GM19452 (cell line): ENCODE measurements around the gene VOPP1.
"Not testable (repeated sequence)": the region's sequence is repeated elsewhere in the genome, so short reads cannot be mapped to it uniquely, and the experiment has no call there.

ENCODE experiments used
- ATAC-seq: cut with Tn5 transposase; IDR thresholded peaks from one replicate; pipeline ENCODE4 v1.9.1; 2021; ENCODE audit not compliant: unreplicated experiment

The VOPP1 gene

GRCh38 chr7:55471594-55471993 is 100.7 kb downstream of the VOPP1 start:
- not testable (repeated sequence) for ATAC-seq

GRCh38 chr7:55470261-55470660 is 102.0 kb downstream of the VOPP1 start:
- ATAC-seq = no peak

- ATAC-seq = no peak
These were observed 102.6 kb downstream of the VOPP1 start for GRCh38 chr7:55469721-55470120.

GRCh38 chr7:55469271-55469681 is 103.0 kb downstream of the VOPP1 start:
- no peak for ATAC-seq

GRCh38 chr7:55468495-55468894 is 103.8 kb downstream of the VOPP1 start:
- no peak for ATAC-seq

GRCh38 chr7:55467047-55467593 is 105.2 kb downstream of the VOPP1 start:
- no peak for ATAC-seq

GRCh38 chr7:55465691-55466090 is 106.6 kb downstream of the VOPP1 start:
- no peak for ATAC-seq

- no peak for ATAC-seq
These were observed 107.9 kb downstream of the VOPP1 start for GRCh38 chr7:55464422-55464821.

- ATAC-seq = no peak
These were observed 108.5 kb downstream of the VOPP1 start for GRCh38 chr7:55463686-55464262.

GRCh38 chr7:55458351-55458750 is 114.0 kb downstream of the VOPP1 start:
- no peak for ATAC-seq

GRCh38 chr7:55457801-55458200 is 114.5 kb downstream of the VOPP1 start:
- ATAC-seq = no peak

GRCh38 chr7:55452971-55453370 is 119.3 kb downstream of the VOPP1 start:
- ATAC-seq = no peak

- no peak for ATAC-seq
These were observed 122.2 kb downstream of the VOPP1 start for GRCh38 chr7:55449992-55450535.

GRCh38 chr7:55449205-55449991 is 122.9 kb downstream of the VOPP1 start:
- ATAC-seq = no peak

GRCh38 chr7:55448526-55448925 is 123.8 kb downstream of the VOPP1 start:
- no peak for ATAC-seq

GRCh38 chr7:55444786-55445185 is 127.5 kb downstream of the VOPP1 start:
- ATAC-seq = no peak

- ATAC-seq = no peak
These were observed 130.4 kb downstream of the VOPP1 start for GRCh38 chr7:55441774-55442522.

GRCh38 chr7:55441002-55441401 is 131.3 kb downstream of the VOPP1 start:
- no peak for ATAC-seq

GRCh38 chr7:55440040-55440690 is 132.1 kb downstream of the VOPP1 start:
- ATAC-seq = no peak

GRCh38 chr7:55439627-55440026 is 132.7 kb downstream of the VOPP1 start:
- no peak for ATAC-seq
